HepG2 (cell line): ENCODE measurements around the gene SSNA1. TPM values are rescaled to one million over a fixed set of nuclear protein-coding genes. Genes with fewer than 3 reads are reported as not detected.

Experiments
- ARID3A ChIP-seq: IDR thresholded peaks from 2 replicates; pipeline ENCODE4 v1.6.1; 2012; ENCODE audit warnings: low read depth, low read length, improper control_type of control experiment
- ATM ChIP-seq: fragments of 450-650 bp; IDR thresholded peaks from 2 replicates; pipeline ENCODE4 v1.7.1; 2017; ENCODE audit warnings: mild to moderate bottlenecking, borderline replicate concordance
- CCDC6 ChIP-seq: sonication (generic); formaldehyde crosslinking; IDR thresholded peaks from 2 replicates; pipeline ENCODE4 v1.8.1; 2022; ENCODE audit warnings: mild to moderate bottlenecking, missing genetic modification reagents, moderate library complexity
- DMAP1 ChIP-seq: IDR thresholded peaks from 2 replicates; pipeline ENCODE4 v1.6.1; 2016
- GABPA ChIP-seq, 2 experiments: IDR thresholded peaks; 2 replicates each; pipeline ENCODE4 v1.6.1; 2011 to 2016; ENCODE audit warnings: low read depth in 2 of 2, low read length in 1 of 2, missing biosample characterization in 1 of 2, missing genetic modification characterization in 1 of 2
- HMG20B ChIP-seq: conservative IDR thresholded peaks from 2 replicates; pipeline ENCODE4 v1.6.1; 2016; ENCODE audit warnings: missing genetic modification reagents, missing compliant biosample characterization
- MED8 ChIP-seq: sonication (generic); formaldehyde crosslinking; IDR thresholded peaks from 2 replicates; pipeline ENCODE4 v1.8.1; 2023; ENCODE audit warnings: mild to moderate bottlenecking, missing genetic modification reagents; ENCODE audit not compliant: insufficient replicate concordance
- NFE2 ChIP-seq: sonication (generic); formaldehyde crosslinking; IDR thresholded peaks from 2 replicates; pipeline ENCODE4 v1.4.0; 2020; ENCODE audit warnings: missing genetic modification reagents
- NR2C2 ChIP-seq: sonication (generic); formaldehyde crosslinking; IDR thresholded peaks from 2 replicates; pipeline ENCODE4 v1.4.0; 2020; ENCODE audit warnings: missing genetic modification reagents, mild to moderate bottlenecking, moderate library complexity, borderline replicate concordance
- NRL ChIP-seq: sonication (generic); formaldehyde crosslinking; IDR thresholded peaks from 2 replicates; pipeline ENCODE4 v1.5.0; 2020; ENCODE audit warnings: missing genetic modification reagents, mild to moderate bottlenecking, moderate library complexity, borderline replicate concordance
- PRMT3 ChIP-seq: sonication (generic); formaldehyde crosslinking; IDR thresholded peaks from 2 replicates; pipeline ENCODE4 v1.8.1; 2022; ENCODE audit warnings: low read depth, mild to moderate bottlenecking, moderate library complexity, missing genetic modification reagents, borderline replicate concordance
- REXO4 ChIP-seq: sonication (generic); formaldehyde crosslinking; IDR thresholded peaks from 2 replicates; pipeline ENCODE4 v1.8.0; 2022; ENCODE audit warnings: missing genetic modification reagents, mild to moderate bottlenecking, borderline replicate concordance
- SNRNP70 ChIP-seq: fragments of 200-400 bp; formaldehyde crosslinking; IDR thresholded peaks from 2 replicates; pipeline ENCODE4 v1.6.1; 2017; ENCODE audit warnings: mild to moderate bottlenecking, low read depth, low read length, moderate library complexity
- ZFP82 ChIP-seq: sonication (generic); formaldehyde crosslinking; IDR thresholded peaks from 2 replicates; pipeline ENCODE4 v1.5.1; 2020; ENCODE audit warnings: mild to moderate bottlenecking, missing genetic modification reagents, borderline replicate concordance
- ZNF225 ChIP-seq: sonication (generic); formaldehyde crosslinking; IDR thresholded peaks from 2 replicates; pipeline ENCODE4 v1.4.0; 2020; ENCODE audit warnings: mild to moderate bottlenecking, missing genetic modification reagents
- ZNF274 ChIP-seq: sonication (generic); formaldehyde crosslinking; IDR thresholded peaks from 2 replicates; pipeline ENCODE4 v1.5.1; 2020; ENCODE audit warnings: mild to moderate bottlenecking, missing genetic modification reagents
- ZNF275 ChIP-seq: sonication (generic); formaldehyde crosslinking; IDR thresholded peaks from 2 replicates; pipeline ENCODE4 v1.8.0; 2022; ENCODE audit warnings: missing genetic modification reagents, mild to moderate bottlenecking, inconsistent platforms, borderline replicate concordance
- ZNF552 ChIP-seq: sonication (generic); formaldehyde crosslinking; IDR thresholded peaks from 2 replicates; pipeline ENCODE4 v1.9.0; 2022; ENCODE audit warnings: missing genetic modification reagents, mild to moderate bottlenecking, borderline replicate concordance
- ZSCAN22 ChIP-seq: sonication (generic); formaldehyde crosslinking; IDR thresholded peaks from 2 replicates; pipeline ENCODE4 v1.4.0; 2020; ENCODE audit warnings: mild to moderate bottlenecking, missing genetic modification reagents
- polyA plus RNA-seq, 8 experiments: library from polyadenylated mRNA; depleted of rRNA in 3 of 8; stranded (reverse) in 7 of 8; unstranded in 1 of 8; fragments of >200 nt; fragmentation: Illumina TruSeq in 4 of 8; extraction: Trizol in 4 of 8; gene quantifications; 2 replicates each; pipeline versions ENCODE4 v1.2.1 to v1.2.3, GENCODE V29; 2011 to 2016; ENCODE audit warnings: low read depth in 4 of 8, missing spikeins in 1 of 8, mixed read lengths in 1 of 8; ENCODE audit not compliant: insufficient read depth in 1 of 8
- total RNA-seq, 5 experiments: library from RNA; depleted of rRNA; stranded (reverse); fragments of >200 nt; fragmentation: Illumina TruSeq; extraction: Trizol; gene quantifications; 2 replicates each; pipeline ENCODE4 v1.2.3, GENCODE V29; 2016; ENCODE audit warnings: low read depth in 1 of 5
- TF ChIP-seq, protein P1 (sequence below): sonication (generic); formaldehyde crosslinking; IDR thresholded peaks from 2 replicates; pipeline ENCODE4 v1.4.0; 2020; ENCODE audit warnings: mild to moderate bottlenecking, missing genetic modification reagents
- TF ChIP-seq, protein P2 (sequence below): sonication (generic); formaldehyde crosslinking; IDR thresholded peaks from 2 replicates; pipeline ENCODE4 v1.5.0; 2020; ENCODE audit warnings: mild to moderate bottlenecking, missing genetic modification reagents

Gene SSNA1
- total and polyA plus RNA-seq, 2 of the 13 experiments (the other 11 are each of a cell fraction or from before 2014, with no cell fraction given) = 35.9 to 49.4 TPM

GRCh38 chr9:137205126-137206069 lies 16.9 kb downstream of the SSNA1 start, which contains the start of the genes NDOR1 and TMEM203 (continued):
- TF ChIP-seq SNRNP70 = no peak
- peak; percentile 79 for TF ChIP-seq ZNF275 (CRISPR knock-in tag)
- TF ChIP-seq ZNF552 (CRISPR knock-in tag) = no peak
- no peak for TF ChIP-seq PRMT3 (CRISPR knock-in tag)
- no peak for TF ChIP-seq NRL (CRISPR knock-in tag)
- TF ChIP-seq GABPA (IDR thresholded peaks at IDR 0.05; ENCODE audit: low read depth, low read length) = no peak
- peak; percentile 95 for TF ChIP-seq GABPA (CRISPR knock-in tag; IDR thresholded peaks at IDR 0.05; ENCODE audit: low read depth)
- TF ChIP-seq MED8 (CRISPR knock-in tag) = peak; percentile 33
- TF ChIP-seq ZNF274 (CRISPR knock-in tag) = 0 out of 2 replicates have a peak, but pooled peaks have one; percentile 32
- TF ChIP-seq ARID3A = no peak
- no peak for TF ChIP-seq HMG20B (CRISPR knock-in tag)
- TF ChIP-seq NR2C2 (CRISPR knock-in tag) = peak; percentile 73
- no peak for TF ChIP-seq NFE2 (CRISPR knock-in tag)
- no peak for TF ChIP-seq ZSCAN22
- no peak for TF ChIP-seq REXO4 (CRISPR knock-in tag)
- TF ChIP-seq, protein P1, sequence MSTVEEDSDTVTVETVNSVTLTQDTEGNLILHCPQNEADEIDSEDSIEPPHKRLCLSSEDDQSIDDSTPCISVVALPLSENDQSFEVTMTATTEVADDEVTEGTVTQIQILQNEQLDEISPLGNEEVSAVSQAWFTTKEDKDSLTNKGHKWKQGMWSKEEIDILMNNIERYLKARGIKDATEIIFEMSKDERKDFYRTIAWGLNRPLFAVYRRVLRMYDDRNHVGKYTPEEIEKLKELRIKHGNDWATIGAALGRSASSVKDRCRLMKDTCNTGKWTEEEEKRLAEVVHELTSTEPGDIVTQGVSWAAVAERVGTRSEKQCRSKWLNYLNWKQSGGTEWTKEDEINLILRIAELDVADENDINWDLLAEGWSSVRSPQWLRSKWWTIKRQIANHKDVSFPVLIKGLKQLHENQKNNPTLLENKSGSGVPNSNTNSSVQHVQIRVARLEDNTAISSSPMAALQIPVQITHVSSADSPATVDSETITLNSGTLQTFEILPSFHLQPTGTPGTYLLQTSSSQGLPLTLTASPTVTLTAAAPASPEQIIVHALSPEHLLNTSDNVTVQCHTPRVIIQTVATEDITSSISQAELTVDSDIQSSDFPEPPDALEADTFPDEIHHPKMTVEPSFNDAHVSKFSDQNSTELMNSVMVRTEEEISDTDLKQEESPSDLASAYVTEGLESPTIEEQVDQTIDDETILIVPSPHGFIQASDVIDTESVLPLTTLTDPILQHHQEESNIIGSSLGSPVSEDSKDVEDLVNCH (CRISPR knock-in tag) = no peak
- TF ChIP-seq ATM = no peak
- TF ChIP-seq, protein P2, sequence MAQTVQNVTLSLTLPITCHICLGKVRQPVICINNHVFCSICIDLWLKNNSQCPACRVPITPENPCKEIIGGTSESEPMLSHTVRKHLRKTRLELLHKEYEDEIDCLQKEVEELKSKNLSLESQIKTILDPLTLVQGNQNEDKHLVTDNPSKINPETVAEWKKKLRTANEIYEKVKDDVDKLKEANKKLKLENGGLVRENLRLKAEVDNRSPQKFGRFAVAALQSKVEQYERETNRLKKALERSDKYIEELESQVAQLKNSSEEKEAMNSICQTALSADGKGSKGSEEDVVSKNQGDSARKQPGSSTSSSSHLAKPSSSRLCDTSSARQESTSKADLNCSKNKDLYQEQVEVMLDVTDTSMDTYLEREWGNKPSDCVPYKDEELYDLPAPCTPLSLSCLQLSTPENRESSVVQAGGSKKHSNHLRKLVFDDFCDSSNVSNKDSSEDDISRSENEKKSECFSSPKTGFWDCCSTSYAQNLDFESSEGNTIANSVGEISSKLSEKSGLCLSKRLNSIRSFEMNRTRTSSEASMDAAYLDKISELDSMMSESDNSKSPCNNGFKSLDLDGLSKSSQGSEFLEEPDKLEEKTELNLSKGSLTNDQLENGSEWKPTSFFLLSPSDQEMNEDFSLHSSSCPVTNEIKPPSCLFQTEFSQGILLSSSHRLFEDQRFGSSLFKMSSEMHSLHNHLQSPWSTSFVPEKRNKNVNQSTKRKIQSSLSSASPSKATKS = no peak
- peak; percentile 84 for TF ChIP-seq DMAP1
- TF ChIP-seq ZFP82 = peak; percentile 62; the same call in 1 of the 2 replicates
- peak; percentile 47; the same call in 1 of the 2 replicates for TF ChIP-seq CCDC6 (CRISPR knock-in tag)
- TF ChIP-seq ZNF225 (CRISPR knock-in tag) = no peak; the same call in 1 of the 2 replicates
